ENCODE measurements around the gene GVQW3. TPM values are rescaled to one million over a fixed set of nuclear protein-coding genes. Genes with fewer than 3 reads are reported as not detected.

The GVQW3 gene
- total RNA-seq, 1 experiment from 2014 or later, result 4.7 TPM

- ChIA-PET CTCF (no interaction called here), POLR2A (no interaction called here), RAD21 (ENCODE audit: low non-redundant PET in 1 of 2, low total read pairs in 2 of 2, uncharacterized antibody in 2 of 2, unreplicated experiment in 2 of 2) (no interaction called here)
- Histone ChIP-seq H3K79me2 (ENCODE audit: insufficient read depth, low read length) (no peaks in the 10 kb centered on the region), H3K4me3 (replicated peaks in 1 of 2; ENCODE audit: low read depth in 1 of 2, low read length in 2 of 2) (no peak overlapping the region), H3K9me3 (ENCODE audit: control insufficient read depth in 1 of 2, insufficient read depth in 1 of 2, low read depth in 1 of 2, low read length in 2 of 2) (peaks cover 4 to 10% of the 10 kb centered on the region in 2 experiments; a peak in 3 of 4 replicates), H3K36me3 (ENCODE audit: control insufficient read depth in 1 of 2, insufficient read depth in 2 of 2, low read length in 2 of 2) (no peaks in the 10 kb centered on the region), H3K9me2 (ENCODE audit: insufficient read depth) (no peaks in the 10 kb centered on the region), H3K4me2 (ENCODE audit: low read length) (no peak overlapping the region), H3K27ac (ENCODE audit: low read depth, low read length) (no peak overlapping the region), H3K27me3 (ENCODE audit: insufficient read depth, low read length) (no peaks in the 10 kb centered on the region), H4K20me1 (ENCODE audit: insufficient read depth) (no peaks in the 10 kb centered on the region), H3K9ac (ENCODE audit: low read length) (no peak overlapping the region), H3K4me1 (ENCODE audit: control insufficient read depth in 1 of 2, insufficient read depth in 2 of 2, low read length in 2 of 2) (peaks cover 0 to 2% of the 10 kb centered on the region in 2 experiments; a peak in 2 of 4 replicates), H2AFZ (ENCODE audit: low read depth, low read length, poor library complexity, severe bottlenecking) (no peak overlapping the region)
- ATAC-seq, result no peak
- no TSS peak for BruUV-seq (replicated peaks)
- intact Hi-C loops (cut with micrococcal nuclease), result no loop called here
- TF ChIP-seq CEBPB (IDR thresholded peaks at IDR 0.05; ENCODE audit: low read depth) (no peak), CBX3 (IDR thresholded peaks at IDR 0.05; ENCODE audit: low read depth) (peak; percentile 23; the same call in 1 of the 2 replicates)
- DNase-seq (ENCODE audit: low read depth, low spot score), result no peak
Measured at GRCh38 chr11:76334826-76335389, 46.2 kb upstream of the GVQW3 start.

GRCh38 chr11:76335842-76336241, 45.3 kb upstream of the GVQW3 start:
- BruUV-seq (replicated peaks), result no TSS peak
- intact Hi-C loops (cut with micrococcal nuclease), result no loop called here
- no peaks in the 10 kb centered on the region for H3K4me1 ChIP-seq (ENCODE audit: control insufficient read depth in 1 of 2, insufficient read depth in 2 of 2, low read length in 2 of 2)
- H3K27me3 ChIP-seq (ENCODE audit: insufficient read depth, low read length), result no peaks in the 10 kb centered on the region
- no peak overlapping the region for H3K9ac ChIP-seq (ENCODE audit: low read length)
- no peaks in the 10 kb centered on the region for H4K20me1 ChIP-seq (ENCODE audit: insufficient read depth)
- no peaks in the 10 kb centered on the region for H3K36me3 ChIP-seq (ENCODE audit: control insufficient read depth in 1 of 2, insufficient read depth in 2 of 2, low read length in 2 of 2)
- H3K4me3 ChIP-seq (replicated peaks in 1 of 2; ENCODE audit: low read depth in 1 of 2, low read length in 2 of 2), result no peak overlapping the region
- H3K9me3 ChIP-seq (ENCODE audit: control insufficient read depth in 1 of 2, insufficient read depth in 1 of 2, low read depth in 1 of 2, low read length in 2 of 2), result peaks cover 4 to 10% of the 10 kb centered on the region in 2 experiments; a peak in 3 of 4 replicates
- RAD21 ChIA-PET (ENCODE audit: low non-redundant PET in 1 of 2, low total read pairs in 2 of 2, uncharacterized antibody in 2 of 2, unreplicated experiment in 2 of 2), result no interaction called here
- no peaks in the 10 kb centered on the region for H3K79me2 ChIP-seq (ENCODE audit: insufficient read depth, low read length)
- no peak for DNase-seq (ENCODE audit: low read depth, low spot score)
- POLR2A ChIA-PET, result no interaction called here
- no peak for ATAC-seq
- no peak overlapping the region for H3K4me2 ChIP-seq (ENCODE audit: low read length)
- no peak overlapping the region for H3K27ac ChIP-seq (ENCODE audit: low read depth, low read length)
- CTCF ChIA-PET, result no interaction called here
- H3K9me2 ChIP-seq (ENCODE audit: insufficient read depth), result no peaks in the 10 kb centered on the region
- no peak overlapping the region for H2AFZ ChIP-seq (ENCODE audit: low read depth, low read length, poor library complexity, severe bottlenecking)
- TF ChIP-seq CEBPB (IDR thresholded peaks at IDR 0.05; ENCODE audit: low read depth) (no peak), SP1 (IDR thresholded peaks at IDR 0.05; ENCODE audit: low read depth) (no peak), POLR2A (IDR thresholded peaks at IDR 0.05; ENCODE audit: borderline replicate concordance, extremely low read depth, insufficient read depth, insufficient read length) (no peak), YY1 (IDR thresholded peaks at IDR 0.05; ENCODE audit: extremely low read depth, insufficient replicate concordance, low read depth, low read length) (no peak), EGR1 (IDR thresholded peaks at IDR 0.05; ENCODE audit: low read depth) (no peak), CTCF (IDR thresholded peaks at IDR 0.05 in 2 of 3, conservative IDR thresholded peaks at IDR 0.05 in 1 of 3; ENCODE audit: borderline replicate concordance in 1 of 3, insufficient read depth in 1 of 3, low read depth in 2 of 3, low read length in 2 of 3) (no peak), FOSL1 (IDR thresholded peaks at IDR 0.05; ENCODE audit: low read depth) (no peak), MAX (IDR thresholded peaks at IDR 0.05) (no peak), REST (IDR thresholded peaks at IDR 0.05; ENCODE audit: low read depth) (no peak), ZBTB33 (IDR thresholded peaks at IDR 0.05; ENCODE audit: extremely low read depth, insufficient replicate concordance, low read length) (no peak), ZNF274 (IDR thresholded peaks at IDR 0.05; ENCODE audit: low read depth, low read length) (no peak)

Data from HCT116 (cell line).